NT2/D1 (cell line): ENCODE results near the gene RBM27.
A peak's percentile ranks its signal among the peaks of the same experiment; 100 is the strongest.
"Not testable (repeated sequence)": the region's sequence is repeated elsewhere in the genome, so short reads cannot be mapped to it uniquely, and the experiment has no call there.

Experiments
- DNase-seq: peaks from one replicate; pipeline ENCODE4 v3.0.0-alpha.2; 2011; ENCODE audit warnings: low read depth, low spot score
- H3K27me3 ChIP-seq: 2 replicates; pipeline ENCODE4 v1.6.0; 2011; ENCODE audit warnings: mild to moderate bottlenecking; ENCODE audit not compliant: insufficient read length, insufficient read depth
- H3K36me3 ChIP-seq: 2 replicates; pipeline ENCODE4 v1.6.1; 2011; ENCODE audit warnings: mild to moderate bottlenecking, low read length, mixed read lengths; ENCODE audit not compliant: insufficient read depth, insufficient read length
- H3K4me1 ChIP-seq: 2 replicates; pipeline ENCODE4 v1.5.1; 2011; ENCODE audit not compliant: insufficient read depth, insufficient read length
- H3K4me3 ChIP-seq: 2 replicates; pipeline ENCODE4 v1.5.1; 2011; ENCODE audit warnings: low read depth; ENCODE audit not compliant: insufficient read length
- H3K9ac ChIP-seq: 2 replicates; pipeline ENCODE4 v1.6.0; 2011; ENCODE audit warnings: low read depth; ENCODE audit not compliant: insufficient read length
- H3K9me3 ChIP-seq: 2 replicates; pipeline ENCODE4 v1.5.1; 2011; ENCODE audit warnings: mild to moderate bottlenecking, low read length; ENCODE audit not compliant: insufficient read depth
- SUZ12 ChIP-seq: IDR thresholded peaks from 2 replicates; pipeline ENCODE4 v1.6.1; 2011; ENCODE audit not compliant: insufficient read length, insufficient read depth; ENCODE audit errors: extremely low read depth
- YY1 ChIP-seq: IDR thresholded peaks from 2 replicates; pipeline ENCODE4 v1.6.1; 2011; ENCODE audit not compliant: insufficient read length, insufficient read depth
- ZNF274 ChIP-seq: IDR thresholded peaks from 2 replicates; pipeline ENCODE4 v1.6.1; 2011; ENCODE audit warnings: mild to moderate bottlenecking, low read depth, low read length

RBM27 gene

DNA sequence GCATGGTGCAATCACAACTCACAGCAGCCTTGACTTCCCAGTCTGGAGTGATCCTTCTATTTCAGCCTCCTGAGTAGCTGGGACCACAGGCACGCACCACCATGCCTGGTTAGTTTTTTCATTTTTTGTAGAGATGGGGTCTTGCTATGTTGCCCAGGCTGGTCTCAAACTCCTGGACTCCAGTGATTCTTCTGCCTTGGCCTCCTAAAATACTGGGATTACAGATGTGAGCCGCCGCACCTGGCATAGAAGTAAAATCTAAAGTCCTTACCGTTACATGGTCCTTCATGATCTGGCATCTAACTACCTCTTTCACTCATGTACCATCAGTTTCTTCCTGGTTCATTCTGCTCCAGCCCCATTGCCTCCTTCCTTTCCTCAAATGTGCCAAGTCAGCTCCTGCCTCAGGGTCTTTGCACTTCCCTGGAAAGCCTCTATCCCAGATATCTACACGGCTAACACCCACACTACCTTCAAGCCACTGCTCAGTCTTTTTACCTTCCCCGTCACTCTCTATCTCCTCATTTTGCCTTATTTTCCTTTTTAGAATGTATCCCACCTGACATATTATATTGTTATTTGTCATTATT is 6.9 kb upstream of the RBM27 start:
- Histone ChIP-seq H3K27me3 (no peaks in the 10 kb centered on the region), H3K36me3 (no peaks in the 10 kb centered on the region), H3K4me1 (peaks cover 2% of the 10 kb centered on the region), H3K9me3 (no peaks in the 10 kb centered on the region), H3K9ac (no peak overlapping the region), H3K4me3 (no peak overlapping the region)
- DNase-seq: no peak
- TF ChIP-seq YY1 (no peak), ZNF274 (no peak), SUZ12 (no peak)

DNA sequence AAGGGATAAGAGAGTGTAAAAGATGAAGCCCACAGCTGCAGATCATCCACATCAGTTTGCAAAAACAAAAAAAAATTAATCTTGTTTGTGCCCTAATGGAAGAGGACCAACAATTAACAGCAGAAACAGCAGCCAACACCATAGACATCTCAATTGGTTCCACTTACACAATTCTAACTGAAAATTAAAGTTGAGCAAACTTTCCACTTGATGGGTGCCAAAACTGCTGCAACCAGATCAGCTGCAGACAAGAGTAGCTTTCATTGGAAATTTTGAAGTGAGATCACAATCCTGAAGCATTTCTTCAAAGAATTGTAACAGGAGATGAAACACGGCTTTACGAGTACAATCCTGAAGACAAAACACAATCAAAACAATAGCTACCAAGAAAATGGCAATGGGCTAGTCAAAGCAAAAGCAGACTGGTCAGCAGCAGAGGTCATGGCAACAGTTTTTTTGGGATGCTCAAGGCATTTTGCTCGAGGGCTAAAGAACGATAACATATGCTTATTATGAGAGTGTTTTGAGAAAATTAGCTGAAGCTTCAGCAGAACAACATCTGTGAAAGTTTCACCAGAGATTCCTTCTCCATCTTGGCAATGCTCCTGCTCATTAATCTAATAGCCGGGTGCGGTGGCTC is 4.1 kb upstream of the RBM27 start:
- no peaks in the 10 kb centered on the region for H3K9me3 ChIP-seq
- peaks cover 2% of the 10 kb centered on the region for H3K4me1 ChIP-seq
- no peaks in the 10 kb centered on the region for H3K36me3 ChIP-seq
- no peaks in the 10 kb centered on the region for H3K27me3 ChIP-seq
- no peak for DNase-seq
- H3K4me3 ChIP-seq: no peak overlapping the region
- H3K9ac ChIP-seq: no peak overlapping the region
- TF ChIP-seq SUZ12 (no peak), YY1 (no peak), ZNF274 (no peak)

DNA sequence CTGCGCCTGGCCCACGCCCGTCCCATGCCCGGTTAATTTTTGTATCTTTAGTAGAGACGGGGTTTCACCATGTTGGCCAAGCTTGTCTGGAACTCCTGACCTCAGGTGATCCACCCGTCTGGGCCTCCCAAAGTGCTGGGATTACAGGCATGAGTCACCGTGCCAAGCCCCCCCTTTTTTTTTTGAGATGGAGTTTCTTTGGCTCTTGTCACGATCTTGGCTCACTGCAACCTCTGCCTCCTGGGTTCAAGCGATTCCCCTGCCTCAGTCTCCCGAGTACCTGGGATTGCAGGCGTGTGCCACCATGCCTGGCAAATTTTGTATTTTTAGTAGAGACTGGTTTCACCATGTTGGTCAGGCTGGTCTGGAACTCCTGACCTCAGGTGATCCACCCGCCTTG is 1.6 kb upstream of the RBM27 start:
- not testable (repeated sequence) for DNase-seq, H3K27me3 ChIP-seq, H3K4me3 ChIP-seq, H3K36me3 ChIP-seq, H3K9ac ChIP-seq, H3K9me3 ChIP-seq, H3K4me1 ChIP-seq

DNA sequence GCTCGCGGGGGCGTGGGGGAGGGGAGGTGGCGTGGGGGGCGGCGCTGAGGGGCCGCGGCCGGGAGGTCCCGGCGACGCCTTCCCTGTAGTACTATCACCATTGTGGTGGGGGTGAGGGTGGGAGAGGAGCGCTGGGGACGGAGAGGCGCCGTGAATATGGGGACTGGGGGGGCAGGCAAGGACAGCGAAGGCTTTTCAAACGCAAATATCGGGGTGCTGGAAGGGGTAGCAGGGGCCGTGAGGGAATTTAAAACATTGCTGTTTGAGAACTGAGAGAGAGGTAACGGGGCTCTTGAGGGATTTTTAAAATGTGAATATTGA is 427 bp downstream of the RBM27 start:
- no peak for DNase-seq
- Histone ChIP-seq H3K36me3 (no peaks in the 10 kb centered on the region), H3K27me3 (no peaks in the 10 kb centered on the region), H3K4me3 (peak overlapping the region; percentile 78), H3K9me3 (no peaks in the 10 kb centered on the region), H3K9ac (peak overlapping the region; percentile 89), H3K4me1 (peaks cover 2% of the 10 kb centered on the region)
- TF ChIP-seq SUZ12: no peak
- no peak for TF ChIP-seq YY1
- no peak for TF ChIP-seq ZNF274

GRCh38 chr5:146205499-146206202 is 2.2 kb downstream of the RBM27 start:
- H3K27me3 ChIP-seq: no peaks in the 10 kb centered on the region
- no peaks in the 10 kb centered on the region for H3K4me1 ChIP-seq
- no peak for TF ChIP-seq ZNF274
- TF ChIP-seq YY1: no peak
- TF ChIP-seq SUZ12: no peak
- no peaks in the 10 kb centered on the region for H3K36me3 ChIP-seq
- DNase-seq: no peak
- peak overlapping the region; percentile 21 for H3K9ac ChIP-seq
- H3K4me3 ChIP-seq: peak overlapping the region; percentile 2
- H3K9me3 ChIP-seq: no peaks in the 10 kb centered on the region

DNA sequence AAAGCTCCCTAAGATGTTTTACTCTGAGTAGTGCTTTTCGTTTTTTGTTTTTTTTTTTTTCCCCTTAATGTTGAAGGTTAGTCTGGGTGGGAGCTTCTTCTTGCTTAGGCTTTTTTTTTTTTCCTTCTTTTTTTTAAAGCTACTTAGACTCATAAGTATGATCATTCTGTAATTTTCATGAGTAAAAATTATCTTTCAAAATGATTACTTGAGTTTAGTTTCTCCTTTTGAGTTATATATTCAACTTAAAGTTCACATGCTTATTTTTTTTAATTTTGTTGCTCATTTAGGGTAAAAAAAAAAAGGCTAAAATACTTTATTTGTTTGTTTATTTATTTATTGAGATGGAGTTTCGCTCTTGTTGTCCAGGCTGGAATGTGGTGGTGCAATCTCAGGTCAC is 2.9 kb downstream of the RBM27 start:
- Histone ChIP-seq H3K9ac (no peak overlapping the region), H3K4me3 (no peak overlapping the region), H3K36me3 (no peaks in the 10 kb centered on the region), H3K4me1 (no peaks in the 10 kb centered on the region), H3K9me3 (no peaks in the 10 kb centered on the region), H3K27me3 (no peaks in the 10 kb centered on the region)
- TF ChIP-seq YY1 (no peak), ZNF274 (no peak), SUZ12 (no peak)
- no peak for DNase-seq

DNA sequence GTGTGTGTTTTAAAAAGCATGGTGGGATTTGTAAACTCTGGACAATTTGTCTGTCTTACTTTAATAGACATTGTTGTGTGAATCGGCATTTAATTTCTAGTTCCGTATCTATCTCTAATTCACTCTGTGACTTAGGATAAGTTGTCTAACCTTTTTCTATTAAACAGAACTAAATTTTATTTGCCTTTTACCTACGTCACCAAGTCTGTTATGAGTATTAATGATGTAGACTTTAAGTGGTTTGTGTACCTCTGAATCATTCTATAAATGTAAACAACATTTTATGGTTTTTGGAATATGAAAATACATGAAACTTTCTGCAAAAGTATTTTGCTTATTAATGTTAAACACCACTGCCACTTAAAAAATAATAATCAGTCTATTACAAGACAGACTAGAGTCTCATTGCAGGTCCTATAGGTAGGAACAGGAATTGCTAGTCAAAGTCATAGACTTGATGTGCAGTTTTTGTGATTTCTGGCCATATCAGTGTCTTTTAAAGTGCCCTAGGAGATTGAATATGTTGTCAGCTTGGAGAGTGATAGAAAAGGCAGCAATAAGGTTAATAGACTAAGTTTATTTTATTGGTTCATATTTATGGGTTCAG is 5.6 kb downstream of the RBM27 start:
- Histone ChIP-seq H3K9me3 (no peaks in the 10 kb centered on the region), H3K36me3 (no peaks in the 10 kb centered on the region), H3K27me3 (no peaks in the 10 kb centered on the region), H3K9ac (no peak overlapping the region), H3K4me1 (no peaks in the 10 kb centered on the region), H3K4me3 (no peak overlapping the region)
- no peak for DNase-seq
- TF ChIP-seq ZNF274 (no peak), YY1 (no peak), SUZ12 (no peak)
